Mesenchymal stem cell (in vitro differentiated cells and primary cell): Measurements from ENCODE around the gene BSND.

Experiments
- DNase-seq: peaks from one replicate; pipeline ENCODE4 v3.0.0-alpha.2; 2013
- H2AFZ ChIP-seq: one replicate; pipeline ENCODE4 v1.6.1; 2013; ENCODE audit warnings: low read depth, mild to moderate bottlenecking, control low read depth, inconsistent platforms, low read length, moderate library complexity
- H2AK5ac ChIP-seq: 2 replicates; pipeline ENCODE4 v1.6.1; 2013; ENCODE audit warnings: low read length, moderate library complexity, mild to moderate bottlenecking, inconsistent platforms; ENCODE audit not compliant: severe bottlenecking
- H2BK120ac ChIP-seq: one replicate; pipeline ENCODE4 v1.6.1; 2013; ENCODE audit warnings: low read depth, mild to moderate bottlenecking, inconsistent platforms, low read length, moderate library complexity
- H2BK12ac ChIP-seq, 2 experiments: one replicate each; pipeline ENCODE4 v1.6.1; 2013; ENCODE audit warnings: inconsistent platforms in 2 of 2, low read length in 2 of 2, mild to moderate bottlenecking in 2 of 2, moderate library complexity in 2 of 2, control low read depth in 1 of 2
- H2BK15ac ChIP-seq: one replicate; pipeline ENCODE4 v1.6.1; 2013; ENCODE audit warnings: mild to moderate bottlenecking, low read depth, inconsistent platforms; ENCODE audit not compliant: poor library complexity, severe bottlenecking
- H2BK5ac ChIP-seq: 2 replicates; pipeline ENCODE4 v1.6.1; 2013; ENCODE audit warnings: low read depth, mild to moderate bottlenecking, low read length, control low read depth, inconsistent platforms; ENCODE audit not compliant: poor library complexity, severe bottlenecking
- H3K14ac ChIP-seq, 2 experiments: one replicate each; pipeline ENCODE4 v1.6.1; 2013; ENCODE audit warnings: inconsistent platforms in 2 of 2, low read length in 2 of 2, control low read depth in 1 of 2, mild to moderate bottlenecking in 1 of 2, moderate library complexity in 1 of 2
- H3K18ac ChIP-seq, 2 experiments: one replicate each; pipeline ENCODE4 v1.6.1; 2013; ENCODE audit warnings: inconsistent platforms in 2 of 2, low read length in 2 of 2, control low read depth in 1 of 2, low read depth in 1 of 2, mild to moderate bottlenecking in 1 of 2
- H3K23ac ChIP-seq, 2 experiments: one replicate each; pipeline ENCODE4 v1.6.1; 2013; ENCODE audit warnings: inconsistent platforms in 2 of 2, low read length in 2 of 2, mild to moderate bottlenecking in 2 of 2, moderate library complexity in 2 of 2, control low read depth in 1 of 2
- H3K27ac ChIP-seq: 2 replicates; pipeline ENCODE4 v1.5.1; 2013; ENCODE audit warnings: mild to moderate bottlenecking, moderate library complexity, low read length, control low read depth, inconsistent platforms; ENCODE audit not compliant: poor library complexity, severe bottlenecking
- H3K27me3 ChIP-seq, 2 experiments: 2 replicates each; pipeline versions ENCODE4 v1.6.1 to v1.7.0; 2013; ENCODE audit warnings: low read length in 2 of 2, mild to moderate bottlenecking in 2 of 2, moderate library complexity in 2 of 2, control low read depth in 1 of 2, inconsistent platforms in 1 of 2; ENCODE audit not compliant: control insufficient read depth in 1 of 2, insufficient read depth in 1 of 2
- H3K36me3 ChIP-seq, 2 experiments: 2 replicates each; pipeline versions ENCODE4 v1.6.1 to v1.7.0; 2013; ENCODE audit warnings: low read length in 2 of 2, control low read depth in 1 of 2, inconsistent platforms in 1 of 2, low read depth in 1 of 2, mild to moderate bottlenecking in 1 of 2; ENCODE audit not compliant: insufficient read depth in 2 of 2, control insufficient read depth in 1 of 2
- H3K4ac ChIP-seq, 2 experiments: one replicate each; pipeline ENCODE4 v1.6.1; 2013; ENCODE audit warnings: inconsistent platforms in 2 of 2, low read length in 2 of 2, mild to moderate bottlenecking in 2 of 2, moderate library complexity in 2 of 2, control low read depth in 1 of 2, low read depth in 1 of 2
- H3K4me1 ChIP-seq: 2 replicates; pipeline ENCODE4 v1.6.1; 2013; ENCODE audit warnings: low read depth, low read length, control low read depth; ENCODE audit not compliant: control insufficient read depth, insufficient read depth
- H3K4me2 ChIP-seq: 2 replicates; pipeline ENCODE4 v1.6.1; 2013; ENCODE audit warnings: low read length, mild to moderate bottlenecking, inconsistent platforms; ENCODE audit not compliant: poor library complexity, severe bottlenecking
- H3K4me3 ChIP-seq, 2 experiments: 2 replicates each; pipeline versions ENCODE4 v1.5.1 to v1.7.0; 2013; ENCODE audit warnings: low read length in 2 of 2, mild to moderate bottlenecking in 2 of 2, control low read depth in 1 of 2, low read depth in 1 of 2; ENCODE audit not compliant: insufficient read depth in 1 of 2
- H3K79me1 ChIP-seq: replicated peaks from 2 replicates; pipeline ENCODE4 v1.6.1; 2013; ENCODE audit warnings: mild to moderate bottlenecking, control low read depth, low read length, inconsistent platforms; ENCODE audit not compliant: poor library complexity, severe bottlenecking
- H3K9ac ChIP-seq: 2 replicates; pipeline ENCODE4 v1.7.0; 2013; ENCODE audit warnings: mild to moderate bottlenecking, low read length, moderate library complexity
- H3K9me3 ChIP-seq: 2 replicates; pipeline ENCODE4 v1.7.0; 2013; ENCODE audit warnings: mild to moderate bottlenecking, low read length; ENCODE audit not compliant: control insufficient read depth
- H4K8ac ChIP-seq: one replicate; pipeline ENCODE4 v1.6.1; 2013; ENCODE audit warnings: inconsistent platforms, mild to moderate bottlenecking, low read length, moderate library complexity
- H4K91ac ChIP-seq: one replicate; pipeline ENCODE4 v1.6.1; 2013; ENCODE audit warnings: mild to moderate bottlenecking, low read length, inconsistent platforms
- WGBS: methylation state at CpG from one replicate; pipeline ENCODE4 v1.1.7; 2013; ENCODE audit warnings: mixed read lengths; 5-methylcytosine and 5-hydroxymethylcytosine counted together

BSND gene

GRCh38 chr1:55000110-55001085, 1.7 kb downstream of the BSND start:
- no peak overlapping the region for H3K18ac ChIP-seq
- H3K4ac ChIP-seq: no peak overlapping the region
- H2BK12ac ChIP-seq: no peak overlapping the region
- H3K4me2 ChIP-seq: no peak overlapping the region
- no peak overlapping the region for H4K91ac ChIP-seq
- peaks cover 31 to 70% of the 10 kb centered on the region in 2 experiments for H3K27me3 ChIP-seq
- no peak overlapping the region for H3K9ac ChIP-seq
- H2BK15ac ChIP-seq: no peak overlapping the region
- no peak overlapping the region for H3K14ac ChIP-seq
- no peak overlapping the region for H4K8ac ChIP-seq
- H2AK5ac ChIP-seq: no peak overlapping the region
- peaks cover 11% of the 10 kb centered on the region for H3K4me1 ChIP-seq
- no peak overlapping the region for H2BK120ac ChIP-seq
- WGBS: 57% methylated on average over 8 of the region's 8 CpGs
- no peaks in the 10 kb centered on the region for H3K79me1 ChIP-seq
- DNase-seq: no peak
- H3K23ac ChIP-seq: no peak overlapping the region
- H3K9me3 ChIP-seq: no peaks in the 10 kb centered on the region
- no peak overlapping the region for H2BK5ac ChIP-seq
- no peak overlapping the region for H3K4me3 ChIP-seq
- no peak overlapping the region for H2AFZ ChIP-seq
- no peak overlapping the region for H3K27ac ChIP-seq
- H3K36me3 ChIP-seq: no peaks in the 10 kb centered on the region

GRCh38 chr1:55001311-55001710, 2.6 kb downstream of the BSND start:
- Histone ChIP-seq H3K14ac (no peak overlapping the region), H3K23ac (no peak overlapping the region), H3K4me2 (no peak overlapping the region), H4K8ac (no peak overlapping the region), H2AFZ (no peak overlapping the region), H3K4me3 (no peak overlapping the region), H3K79me1 (no peaks in the 10 kb centered on the region), H3K4ac (no peak overlapping the region), H3K27ac (no peak overlapping the region), H2AK5ac (no peak overlapping the region), H3K18ac (no peak overlapping the region), H4K91ac (no peak overlapping the region), H3K9me3 (no peaks in the 10 kb centered on the region), H2BK12ac (no peak overlapping the region), H3K36me3 (no peaks in the 10 kb centered on the region), H3K4me1 (peaks cover 5% of the 10 kb centered on the region), H2BK15ac (no peak overlapping the region), H3K27me3 (peaks cover 23 to 61% of the 10 kb centered on the region in 2 experiments), H2BK5ac (no peak overlapping the region), H2BK120ac (no peak overlapping the region), H3K9ac (no peak overlapping the region)
- DNase-seq: no peak
- WGBS: 93% methylated on average over 4 of the region's 4 CpGs

GRCh38 chr1:55002686-55003085, 4.0 kb downstream of the BSND start:
- H4K91ac ChIP-seq: no peak overlapping the region
- H3K4me2 ChIP-seq: no peak overlapping the region
- H3K4me3 ChIP-seq: no peak overlapping the region
- no peak overlapping the region for H2BK120ac ChIP-seq
- no peak overlapping the region for H2AFZ ChIP-seq
- H3K18ac ChIP-seq: no peak overlapping the region
- H3K9me3 ChIP-seq: no peaks in the 10 kb centered on the region
- H2BK12ac ChIP-seq: no peak overlapping the region
- WGBS: 72% methylated on average over 2 of the region's 2 CpGs
- no peak overlapping the region for H3K14ac ChIP-seq
- H3K4ac ChIP-seq: no peak overlapping the region
- no peak overlapping the region for H3K27ac ChIP-seq
- peaks cover 5% of the 10 kb centered on the region for H3K4me1 ChIP-seq
- no peaks in the 10 kb centered on the region for H3K79me1 ChIP-seq
- no peak overlapping the region for H3K23ac ChIP-seq
- H3K36me3 ChIP-seq: no peaks in the 10 kb centered on the region
- no peak for DNase-seq
- no peak overlapping the region for H2AK5ac ChIP-seq
- no peak overlapping the region for H2BK15ac ChIP-seq
- H3K9ac ChIP-seq: no peak overlapping the region
- peaks cover 22 to 51% of the 10 kb centered on the region in 2 experiments for H3K27me3 ChIP-seq
- no peak overlapping the region for H2BK5ac ChIP-seq
- H4K8ac ChIP-seq: no peak overlapping the region

GRCh38 chr1:55005351-55006140, 6.8 kb downstream of the BSND start:
- Histone ChIP-seq H4K8ac (no peak overlapping the region), H3K79me1 (no peaks in the 10 kb centered on the region), H4K91ac (no peak overlapping the region), H2AFZ (no peak overlapping the region), H2AK5ac (no peak overlapping the region), H3K18ac (no peak overlapping the region), H2BK15ac (no peak overlapping the region), H3K9me3 (no peaks in the 10 kb centered on the region), H3K4ac (no peak overlapping the region), H3K23ac (no peak overlapping the region), H3K4me2 (no peak overlapping the region), H2BK120ac (no peak overlapping the region), H3K36me3 (no peaks in the 10 kb centered on the region), H2BK12ac (no peak overlapping the region), H3K27me3 (peaks cover 5 to 23% of the 10 kb centered on the region in 2 experiments), H3K9ac (no peak overlapping the region), H2BK5ac (no peak overlapping the region), H3K27ac (no peak overlapping the region), H3K4me3 (no peak overlapping the region), H3K4me1 (peaks cover 8% of the 10 kb centered on the region), H3K14ac (no peak overlapping the region)
- no peak for DNase-seq
- 92% methylated on average over 9 of the region's 10 CpGs for WGBS
